ENCODE results near the gene NPR1. TPM values are rescaled to one million over a fixed set of nuclear protein-coding genes. Genes with fewer than 3 reads are reported as not detected.

The NPR1 gene
- total RNA-seq, result 45.9 TPM

- no peak for DNase-seq (ENCODE audit: extremely low spot score in 2 of 2)
- intact Hi-C loops (cut with DNase I), result loop anchor here (5.0 to 10.0 kb wide), 3 partner anchors 74 to 276 kb away; partner anchors contain the start of gene CRTC2
- Histone ChIP-seq H3K9me3 (no peaks in the 10 kb centered on the region), H3K4me3 (peak within 1 kb of the TSS; percentile 63 to 64), H3K36me3 (no peaks in the 10 kb centered on the region), H3K27ac (peak within 1 kb of the TSS; percentile 73), H3K4me1 (peaks cover 21% of the 10 kb centered on the region), H3K27me3 (no peaks in the 10 kb centered on the region)
- TF ChIP-seq POLR2A (IDR thresholded peaks at IDR 0.05) (no peak), POLR2AphosphoS5 (IDR thresholded peaks at IDR 0.05; ENCODE audit: insufficient read depth in 1 of 2, low read depth in 1 of 2) (peak in 1 of 2 donors; percentile 60)
- TF ChIP-seq, protein P1, sequence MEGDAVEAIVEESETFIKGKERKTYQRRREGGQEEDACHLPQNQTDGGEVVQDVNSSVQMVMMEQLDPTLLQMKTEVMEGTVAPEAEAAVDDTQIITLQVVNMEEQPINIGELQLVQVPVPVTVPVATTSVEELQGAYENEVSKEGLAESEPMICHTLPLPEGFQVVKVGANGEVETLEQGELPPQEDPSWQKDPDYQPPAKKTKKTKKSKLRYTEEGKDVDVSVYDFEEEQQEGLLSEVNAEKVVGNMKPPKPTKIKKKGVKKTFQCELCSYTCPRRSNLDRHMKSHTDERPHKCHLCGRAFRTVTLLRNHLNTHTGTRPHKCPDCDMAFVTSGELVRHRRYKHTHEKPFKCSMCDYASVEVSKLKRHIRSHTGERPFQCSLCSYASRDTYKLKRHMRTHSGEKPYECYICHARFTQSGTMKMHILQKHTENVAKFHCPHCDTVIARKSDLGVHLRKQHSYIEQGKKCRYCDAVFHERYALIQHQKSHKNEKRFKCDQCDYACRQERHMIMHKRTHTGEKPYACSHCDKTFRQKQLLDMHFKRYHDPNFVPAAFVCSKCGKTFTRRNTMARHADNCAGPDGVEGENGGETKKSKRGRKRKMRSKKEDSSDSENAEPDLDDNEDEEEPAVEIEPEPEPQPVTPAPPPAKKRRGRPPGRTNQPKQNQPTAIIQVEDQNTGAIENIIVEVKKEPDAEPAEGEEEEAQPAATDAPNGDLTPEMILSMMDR (IDR thresholded peaks at IDR 0.05), result no peak
Observed at GRCh38 chr1:153678519-153679336, at the start of gene NPR1. NPR1 (plus strand) TSS chr1:153678688; CDS start chr1:153679109, 421 bp downstream.

GRCh38 chr1:153629343-153629665, 49.2 kb upstream of the NPR1 start:
- Histone ChIP-seq H3K27me3 (no peaks in the 10 kb centered on the region), H3K4me1 (peaks cover 48% of the 10 kb centered on the region), H3K9me3 (no peaks in the 10 kb centered on the region), H3K27ac (peak overlapping the region; percentile 48), H3K36me3 (no peaks in the 10 kb centered on the region), H3K4me3 (no peak overlapping the region)
- no peak for TF ChIP-seq POLR2A (IDR thresholded peaks at IDR 0.05)
- intact Hi-C loops (cut with DNase I), result loop anchor here (5.0 kb wide), 1 partner anchor 97 kb away; no protein-coding TSS in a partner anchor
- DNase-seq (ENCODE audit: extremely low spot score in 2 of 2), result no peak

GRCh38 chr1:153629971-153630370, 48.5 kb upstream of the NPR1 start:
- H3K9me3 ChIP-seq, result no peaks in the 10 kb centered on the region
- H3K4me3 ChIP-seq, result no peak overlapping the region
- TF ChIP-seq POLR2A (IDR thresholded peaks at IDR 0.05) (no peak), POLR2AphosphoS5 (IDR thresholded peaks at IDR 0.05; ENCODE audit: insufficient read depth in 1 of 2, low read depth in 1 of 2) (no peak)
- TF ChIP-seq, protein P1 (IDR thresholded peaks at IDR 0.05), result no peak
- DNase-seq (ENCODE audit: extremely low spot score in 2 of 2), result no peak
- intact Hi-C loops (cut with DNase I), result loop anchor here (5.0 kb wide), 1 partner anchor 98 kb away; no protein-coding TSS in a partner anchor
- H3K27ac ChIP-seq, result peak overlapping the region; percentile 48
- peaks cover 47% of the 10 kb centered on the region for H3K4me1 ChIP-seq
- no peaks in the 10 kb centered on the region for H3K36me3 ChIP-seq
- H3K27me3 ChIP-seq, result no peaks in the 10 kb centered on the region

DNA sequence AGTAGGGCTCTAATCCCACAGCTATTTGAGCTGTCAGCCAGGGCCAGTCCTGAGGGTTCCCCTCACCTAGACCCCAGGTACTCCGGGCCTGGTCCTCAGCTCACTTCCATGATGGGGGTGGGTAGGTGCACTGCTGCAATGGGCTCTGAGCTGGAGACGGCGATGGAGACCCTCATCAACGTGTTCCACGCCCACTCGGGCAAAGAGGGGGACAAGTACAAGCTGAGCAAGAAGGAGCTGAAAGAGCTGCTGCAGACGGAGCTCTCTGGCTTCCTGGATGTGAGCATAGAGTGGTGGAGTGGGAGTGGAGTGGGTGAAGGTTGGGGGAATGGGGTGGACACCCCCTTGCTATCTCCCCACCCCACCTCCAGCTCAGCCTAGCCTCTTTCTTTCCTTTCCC, 48.1 kb upstream of the NPR1 start:
- H3K27ac ChIP-seq, result peak overlapping the region; percentile 48
- DNase-seq (ENCODE audit: extremely low spot score in 2 of 2), result no peak
- no peaks in the 10 kb centered on the region for H3K27me3 ChIP-seq
- H3K36me3 ChIP-seq, result no peaks in the 10 kb centered on the region
- H3K4me1 ChIP-seq, result peaks cover 47% of the 10 kb centered on the region
- H3K4me3 ChIP-seq, result no peak overlapping the region
- intact Hi-C loops (cut with DNase I), result no loop called here
- H3K9me3 ChIP-seq, result no peaks in the 10 kb centered on the region
- TF ChIP-seq POLR2AphosphoS5 (IDR thresholded peaks at IDR 0.05; ENCODE audit: insufficient read depth in 1 of 2, low read depth in 1 of 2), result no peak
- no peak for TF ChIP-seq POLR2A (IDR thresholded peaks at IDR 0.05)
- TF ChIP-seq, protein P1 (IDR thresholded peaks at IDR 0.05), result no peak

DNA sequence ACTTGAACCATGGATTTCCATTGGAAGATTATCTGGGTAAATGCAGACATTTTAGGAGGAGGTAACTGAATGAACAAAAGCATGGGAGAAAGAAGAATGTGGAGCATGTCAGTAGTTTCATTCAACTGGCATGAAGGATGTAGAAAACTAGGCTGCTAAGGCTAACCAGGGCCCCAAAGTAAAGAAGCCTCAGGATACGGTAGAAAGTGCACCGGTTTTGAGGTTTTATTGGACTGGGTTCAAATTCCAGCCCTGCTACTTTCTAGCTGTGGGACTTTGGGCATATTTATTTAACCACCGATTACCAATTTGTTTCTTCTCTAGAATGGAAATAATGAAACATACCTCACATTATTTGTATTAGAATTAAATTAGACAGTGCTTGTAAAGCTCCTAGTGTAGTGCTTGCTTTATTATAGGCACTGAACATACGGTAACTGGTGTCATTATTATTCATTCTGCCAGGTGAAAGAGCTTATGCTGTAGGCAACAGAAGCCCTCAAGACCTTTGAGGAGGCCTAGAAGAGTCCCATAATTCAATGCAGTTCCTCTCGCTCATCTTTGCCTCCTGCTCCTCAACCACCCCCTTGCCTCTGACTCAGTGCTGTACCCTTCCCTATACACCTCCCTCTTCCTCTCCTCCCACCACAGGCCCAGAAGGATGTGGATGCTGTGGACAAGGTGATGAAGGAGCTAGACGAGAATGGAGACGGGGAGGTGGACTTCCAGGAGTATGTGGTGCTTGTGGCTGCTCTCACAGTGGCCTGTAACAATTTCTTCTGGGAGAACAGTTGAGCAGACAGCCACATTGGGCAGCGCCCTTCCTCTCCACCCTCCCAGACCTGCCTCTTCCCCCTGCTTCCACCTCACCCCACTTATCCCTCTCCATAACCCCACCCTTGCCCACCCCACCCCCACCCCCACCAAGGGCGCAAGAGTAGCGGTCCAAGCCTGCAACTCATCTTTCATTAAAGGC, 47.2 kb upstream of the NPR1 start:
- intact Hi-C loops (cut with DNase I), result no loop called here
- no peak for DNase-seq (ENCODE audit: extremely low spot score in 2 of 2)
- no peak overlapping the region for H3K4me3 ChIP-seq
- peaks cover 0 to 4% of the 10 kb centered on the region in 2 donors for H3K36me3 ChIP-seq
- peaks cover 48% of the 10 kb centered on the region for H3K4me1 ChIP-seq
- TF ChIP-seq POLR2A (IDR thresholded peaks at IDR 0.05), result no peak
- TF ChIP-seq, protein P1 (IDR thresholded peaks at IDR 0.05), result no peak
- TF ChIP-seq POLR2AphosphoS5 (IDR thresholded peaks at IDR 0.05; ENCODE audit: insufficient read depth in 1 of 2, low read depth in 1 of 2), result no peak
- no peak overlapping the region for H3K27ac ChIP-seq
- no peaks in the 10 kb centered on the region for H3K27me3 ChIP-seq
- H3K9me3 ChIP-seq, result no peaks in the 10 kb centered on the region
